GM04503 (cell line): ENCODE results near the gene MLST8.
"Not testable (repeated sequence)": the region's sequence is repeated elsewhere in the genome, so short reads cannot be mapped to it uniquely, and the experiment has no call there.

ENCODE experiments used
- DNase-seq: peaks from one replicate; pipeline ENCODE4 v3.0.0-alpha.2; 2012; ENCODE audit warnings: low read depth

MLST8 gene

GRCh38 chr16:2232094-2232990 lies 27.1 kb downstream of the MLST8 start:
- DNase-seq, result no peak

DNA sequence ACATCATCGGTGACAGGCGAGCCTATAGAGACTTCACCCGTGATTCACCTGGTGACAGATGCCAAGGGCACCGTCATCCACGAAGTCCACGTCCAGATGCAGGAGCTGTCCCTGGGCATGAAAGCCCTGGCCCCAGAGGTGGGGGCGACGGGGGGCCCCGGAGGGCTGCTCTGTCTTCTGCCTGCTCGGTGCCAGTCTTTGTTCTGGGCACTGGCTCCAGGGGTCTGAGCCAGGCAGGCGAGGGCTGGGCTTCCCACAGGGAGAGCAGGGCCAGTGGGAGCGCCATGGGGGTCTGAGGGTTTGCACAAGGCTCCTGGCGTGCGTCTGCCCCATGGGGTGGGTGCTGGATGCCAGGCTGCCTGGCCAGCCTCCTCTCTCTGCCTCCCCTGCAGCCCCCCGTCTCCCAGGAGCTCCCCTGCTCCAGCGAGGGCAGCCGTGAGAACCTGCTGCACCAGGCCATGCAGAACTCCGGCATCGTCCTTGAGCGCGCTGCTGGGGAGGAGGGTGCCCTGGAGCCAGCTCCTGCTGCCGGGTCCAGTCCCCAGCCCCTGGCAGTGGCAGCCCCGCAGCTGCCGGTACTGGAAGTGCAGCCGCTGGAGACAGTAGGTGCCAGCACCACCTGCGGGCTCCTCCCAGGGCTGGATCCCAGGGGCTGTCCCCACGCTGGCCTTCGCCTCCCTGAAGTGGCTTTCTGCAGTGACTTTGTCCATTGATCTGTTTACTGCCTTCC lies 28.0 kb downstream of the MLST8 start:
- no peak for DNase-seq

GRCh38 chr16:2233872-2234812 lies 28.9 kb downstream of the MLST8 start:
- DNase-seq, result no peak

- DNase-seq, result no peak
These were observed 29.5 kb downstream of the MLST8 start for GRCh38 chr16:2234813-2235170.

- no peak for DNase-seq
These were observed 30.0 kb downstream of the MLST8 start for GRCh38 chr16:2235234-2235651.

DNA sequence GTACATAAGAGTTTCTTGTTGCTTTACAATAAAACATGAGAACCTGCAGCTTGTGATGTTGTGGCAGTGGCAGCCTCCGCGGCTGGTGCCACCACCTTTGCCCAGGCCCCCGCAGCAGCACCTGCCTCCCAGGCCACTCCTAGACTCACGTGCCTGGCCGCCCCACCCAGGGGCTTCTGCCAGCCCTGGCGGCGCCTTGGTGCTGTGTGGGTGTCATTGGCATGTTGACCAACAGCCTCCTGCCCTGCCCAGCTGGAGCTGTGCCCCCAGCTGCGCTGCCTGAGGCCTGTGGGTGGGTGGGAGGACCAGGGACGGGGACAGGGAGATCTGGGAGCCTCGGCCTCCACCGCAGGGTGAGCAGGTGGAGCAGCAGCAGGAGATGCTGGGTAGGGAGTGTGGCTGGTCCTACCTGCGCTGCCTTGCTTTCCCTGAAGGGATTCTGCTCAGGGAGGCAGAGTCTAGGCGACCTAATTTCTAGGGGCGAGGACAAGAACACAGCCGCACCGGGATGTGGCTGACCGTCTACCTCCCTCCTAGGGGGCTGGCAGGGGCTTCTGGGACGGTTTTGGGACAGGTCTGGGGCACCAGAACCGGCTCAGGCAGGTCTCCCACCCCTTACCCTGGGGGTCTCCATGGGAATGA lies 30.6 kb downstream of the MLST8 start:
- no peak for DNase-seq

- no peak for DNase-seq
These were observed 31.3 kb downstream of the MLST8 start, which contains the start of gene DNASE1L2 for GRCh38 chr16:2236337-2237101. DNASE1L2 (plus strand) TSS chr16:2236444; CDS start chr16:2236817, 373 bp downstream.

DNA sequence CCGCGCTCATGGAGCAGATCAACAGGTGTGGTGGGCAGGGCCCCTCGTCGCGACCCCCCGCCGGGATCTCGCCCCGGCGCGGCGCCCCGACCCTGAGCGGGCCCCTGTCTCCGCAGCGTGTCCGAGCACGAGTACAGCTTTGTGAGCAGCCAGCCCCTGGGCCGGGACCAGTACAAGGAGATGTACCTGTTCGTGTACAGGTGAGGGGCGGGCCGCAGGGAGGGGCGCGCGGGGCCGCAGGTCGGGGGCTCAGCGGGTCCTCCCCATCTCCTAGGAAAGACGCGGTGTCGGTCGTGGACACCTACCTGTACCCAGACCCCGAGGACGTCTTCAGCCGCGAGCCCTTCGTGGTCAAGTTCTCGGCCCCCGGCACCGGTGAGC lies 31.8 kb downstream of the MLST8 start:
- no peak for DNase-seq

DNA sequence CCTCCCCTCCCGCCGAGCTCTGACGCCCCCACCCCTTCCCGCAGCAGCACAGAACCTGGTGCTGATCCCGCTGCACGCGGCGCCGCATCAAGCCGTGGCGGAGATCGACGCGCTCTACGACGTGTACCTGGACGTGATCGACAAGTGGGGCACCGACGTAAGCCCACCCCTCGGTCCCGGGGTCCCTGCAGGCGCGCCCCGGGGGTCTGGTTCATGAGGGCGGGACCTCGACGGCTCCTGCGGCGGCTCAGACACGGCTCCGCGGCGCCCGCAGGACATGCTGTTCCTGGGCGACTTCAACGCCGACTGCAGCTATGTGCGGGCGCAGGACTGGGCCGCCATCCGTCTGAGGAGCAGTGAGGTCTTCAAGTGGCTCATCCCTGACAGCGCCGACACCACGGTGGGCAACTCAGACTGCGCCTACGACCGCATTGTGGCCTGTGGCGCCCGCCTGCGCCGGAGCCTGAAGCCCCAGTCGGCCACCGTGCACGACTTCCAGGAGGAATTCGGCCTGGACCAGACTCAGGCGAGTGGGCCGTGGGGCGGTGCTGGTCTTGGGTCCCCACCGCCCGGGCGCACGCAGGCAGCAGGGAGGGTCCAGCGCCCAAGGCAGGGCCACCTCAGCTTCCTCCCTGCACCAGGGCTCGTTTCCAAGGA lies 32.4 kb downstream of the MLST8 start:
- DNase-seq, result no peak

- DNase-seq, result no peak
These were observed 33.0 kb downstream of the MLST8 start for GRCh38 chr16:2238150-2238837.

DNA sequence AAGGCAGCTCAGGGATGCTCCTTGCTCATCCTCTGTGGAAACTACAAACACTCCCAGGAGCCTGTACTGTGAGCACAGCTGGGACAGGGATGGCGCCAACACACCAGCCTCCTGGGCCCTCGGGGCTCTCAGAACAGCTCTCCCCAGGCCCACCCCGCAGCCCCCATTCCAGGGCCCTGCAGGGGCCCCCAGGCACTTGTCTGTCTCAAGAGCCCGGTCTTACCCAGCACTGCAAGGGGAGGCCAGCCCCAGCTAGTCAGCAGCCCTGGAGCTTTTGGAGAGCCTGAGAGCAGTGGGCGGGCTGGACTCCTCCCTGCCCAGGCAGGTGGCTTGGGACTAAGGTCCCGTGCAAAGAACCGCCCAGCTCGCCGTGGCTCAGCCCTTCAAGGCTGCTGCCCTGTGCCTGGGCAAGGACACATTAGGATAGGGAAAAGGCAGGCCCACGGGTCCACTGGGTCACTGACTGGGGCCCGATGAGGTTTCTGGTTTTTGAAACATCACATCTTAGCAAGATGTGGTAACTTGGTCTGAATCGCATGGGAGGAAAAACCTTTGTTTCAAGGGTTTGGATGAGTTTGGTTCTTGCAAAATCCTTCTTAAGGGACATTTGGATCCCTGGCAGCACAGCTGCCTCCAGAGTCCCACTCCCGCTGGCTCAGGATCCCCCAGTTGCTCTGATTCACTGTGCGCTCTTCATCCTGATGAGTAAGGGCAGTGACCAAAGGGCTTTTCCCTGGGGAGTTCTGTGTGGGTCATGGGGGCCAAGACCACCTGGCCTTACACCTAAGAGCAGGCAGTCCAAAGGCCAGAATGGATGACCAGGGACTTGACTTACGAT lies 33.8 kb downstream of the MLST8 start:
- no peak for DNase-seq

DNA sequence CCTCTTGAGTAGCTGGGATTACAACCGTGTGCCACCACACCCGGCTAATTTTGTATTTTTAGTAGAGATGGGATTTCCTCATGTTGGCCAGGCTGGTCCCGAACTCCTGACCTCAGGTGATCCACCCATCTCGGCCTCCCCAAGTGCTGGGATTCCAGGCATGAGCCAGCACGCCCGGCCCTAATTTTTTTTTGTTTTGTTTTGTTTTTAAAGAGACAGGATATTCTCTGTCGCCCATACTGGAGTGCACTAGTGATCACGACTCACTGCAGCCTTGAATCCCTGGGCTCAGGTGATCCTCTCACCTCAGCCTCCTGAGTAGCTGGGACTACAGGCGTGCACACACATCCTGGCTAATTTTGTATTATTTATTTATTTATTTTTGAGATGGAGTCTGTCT lies 35.1 kb downstream of the MLST8 start:
- not testable (repeated sequence) for DNase-seq

GRCh38 chr16:2242598-2242997 lies 37.3 kb downstream of the MLST8 start:
- DNase-seq, result no peak

DNA sequence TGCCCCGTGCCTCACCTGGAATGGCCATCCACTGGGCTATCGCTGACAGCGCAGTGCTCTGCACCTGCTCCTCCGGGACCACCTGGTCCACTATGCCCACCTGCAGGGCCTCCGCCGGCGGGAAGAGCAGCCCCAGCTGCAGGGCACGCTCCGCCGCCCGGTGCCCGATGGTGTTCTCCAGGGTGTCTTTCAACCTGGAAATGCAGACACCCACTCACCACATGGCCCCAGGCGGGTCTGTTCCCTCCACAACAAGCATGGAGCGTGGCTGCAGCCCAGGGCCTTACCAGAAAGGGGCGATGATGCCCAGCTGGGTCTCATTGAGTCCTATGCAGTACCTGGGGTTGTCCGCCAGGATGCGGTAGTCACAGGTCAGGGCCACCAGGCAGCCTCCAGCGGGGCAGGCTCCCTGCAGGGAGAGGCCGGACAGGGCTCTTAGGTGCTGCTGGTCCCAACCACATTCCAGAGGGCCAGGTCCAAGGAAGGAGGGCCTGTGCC lies 37.8 kb downstream of the MLST8 start:
- no peak for DNase-seq

GRCh38 chr16:2243781-2244180 lies 38.5 kb downstream of the MLST8 start:
- no peak for DNase-seq

GRCh38 chr16:2244301-2244700 lies 39.0 kb downstream of the MLST8 start:
- no peak for DNase-seq

DNA sequence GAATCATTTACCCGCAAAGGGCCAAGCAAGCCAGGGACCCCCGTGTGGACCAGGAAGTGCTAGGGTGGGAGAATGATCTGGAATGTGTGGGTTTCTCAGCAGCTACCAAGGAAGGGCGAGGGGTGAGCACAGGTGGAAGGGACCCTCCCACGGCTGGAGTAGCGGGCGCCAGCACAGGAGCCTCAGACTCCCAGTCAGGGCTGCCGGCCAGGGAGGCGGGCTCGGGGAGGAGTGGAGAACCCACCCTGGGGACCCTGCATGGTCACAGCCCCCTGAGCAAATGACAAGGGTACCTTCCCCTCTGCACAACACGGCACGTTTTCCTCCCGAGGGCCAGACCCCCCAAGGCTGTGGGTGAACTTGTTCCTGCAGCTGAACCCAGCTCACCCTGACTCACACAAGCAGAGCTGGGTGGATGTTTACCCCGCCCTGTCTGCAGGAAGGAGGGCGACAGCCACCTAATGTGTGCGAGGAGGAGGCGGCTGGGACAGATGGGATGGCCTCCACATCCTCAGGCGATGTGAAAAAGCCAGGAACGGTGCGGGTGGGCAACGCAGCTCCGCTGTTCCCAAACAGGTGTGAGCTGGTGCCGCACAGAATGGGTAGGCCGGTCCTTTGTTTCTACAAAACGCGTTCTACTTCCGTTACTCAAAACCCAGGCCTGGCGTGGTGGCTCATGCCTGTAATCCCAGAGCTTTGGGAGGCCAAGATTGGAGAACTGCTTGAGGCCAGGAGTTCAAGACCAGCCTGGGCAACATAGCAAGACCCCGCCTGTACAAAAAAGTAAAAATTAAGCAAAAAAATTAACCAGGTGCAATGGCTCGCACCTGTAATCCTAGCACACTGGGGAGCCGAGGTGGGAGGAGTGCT lies 39.9 kb downstream of the MLST8 start:
- no peak for DNase-seq
